Muscle of back (tissue), 11 donors: ENCODE measurements around the gene KCNMA1. TPM values are rescaled to one million over a fixed set of nuclear protein-coding genes. Genes with fewer than 3 reads are reported as not detected.

Source experiments
- DNase-seq, 3 donors: peaks; one replicate each; pipeline versions ENCODE4 v3.0.0 to v3.0.0-alpha.2; 2013
- polyA plus RNA-seq, 10 donors: library from polyadenylated mRNA; unstranded; fragments of 120-200 nt; gene quantifications; one replicate each; pipeline ENCODE4 v1.2.1, GENCODE V29; 2013; ENCODE audit not compliant: insufficient read length in 10 of 10

The KCNMA1 gene
- polyA plus RNA-seq, 10 donors = 13.8 to 20.5 (median 16.2) TPM

DNA sequence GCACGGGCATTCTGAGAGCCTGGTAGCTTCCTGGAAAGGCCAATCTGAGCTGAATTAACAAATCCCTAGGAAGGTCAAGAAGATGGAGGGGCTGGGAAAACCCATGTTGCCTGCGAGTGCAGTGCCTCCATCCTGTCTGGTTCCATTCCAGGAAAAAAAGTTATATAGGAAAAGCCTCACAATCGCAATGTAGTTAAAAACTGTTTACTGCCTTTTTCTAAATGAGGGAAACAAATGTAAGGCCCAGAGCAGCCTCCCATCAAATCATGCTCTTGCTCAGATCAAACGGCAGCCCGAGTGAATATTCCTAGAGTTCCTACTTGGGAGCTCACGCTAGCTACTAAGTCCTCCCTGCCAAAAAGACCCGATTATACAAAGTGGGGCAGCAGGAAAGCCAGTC, 179.9 kb downstream of the KCNMA1 start:
- peak in 1 of 3 donors; percentile 51 for DNase-seq

- no peak for DNase-seq
Measured at GRCh38 chr10:77457266-77457665, 180.3 kb downstream of the KCNMA1 start.

- no peak for DNase-seq
Measured at GRCh38 chr10:77456414-77456813, 181.2 kb downstream of the KCNMA1 start.

- DNase-seq = no peak
Measured at GRCh38 chr10:77455561-77455960, 182.0 kb downstream of the KCNMA1 start.

DNA sequence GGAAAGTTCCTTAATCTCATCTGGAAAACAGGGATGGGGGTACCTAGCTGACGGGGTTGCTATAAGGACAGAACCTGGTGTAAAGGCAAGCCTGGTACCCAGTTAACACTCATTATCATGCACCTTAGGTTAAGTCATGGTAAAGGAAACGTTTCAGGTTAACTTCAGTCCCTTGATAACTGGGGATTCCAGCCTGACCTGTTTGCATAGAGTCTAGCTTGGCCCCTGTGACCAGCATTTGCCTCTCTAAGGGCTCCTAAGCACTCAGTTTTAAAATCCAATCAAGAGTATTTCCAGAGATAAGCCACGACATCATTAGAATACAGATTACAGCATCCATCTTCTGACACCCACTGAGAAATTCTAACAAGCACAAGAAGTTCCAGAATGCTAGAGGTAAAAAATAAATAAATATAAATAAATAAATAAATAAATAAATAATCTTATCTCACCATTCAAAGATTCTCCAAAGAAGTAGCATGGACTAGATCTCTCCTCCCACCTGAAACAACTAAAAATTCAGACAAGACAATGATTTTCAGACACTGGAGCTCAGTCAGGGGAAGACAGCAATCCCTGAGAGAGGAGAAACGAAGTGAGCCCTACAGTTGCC, 184.6 kb downstream of the KCNMA1 start:
- no peak for DNase-seq

DNA sequence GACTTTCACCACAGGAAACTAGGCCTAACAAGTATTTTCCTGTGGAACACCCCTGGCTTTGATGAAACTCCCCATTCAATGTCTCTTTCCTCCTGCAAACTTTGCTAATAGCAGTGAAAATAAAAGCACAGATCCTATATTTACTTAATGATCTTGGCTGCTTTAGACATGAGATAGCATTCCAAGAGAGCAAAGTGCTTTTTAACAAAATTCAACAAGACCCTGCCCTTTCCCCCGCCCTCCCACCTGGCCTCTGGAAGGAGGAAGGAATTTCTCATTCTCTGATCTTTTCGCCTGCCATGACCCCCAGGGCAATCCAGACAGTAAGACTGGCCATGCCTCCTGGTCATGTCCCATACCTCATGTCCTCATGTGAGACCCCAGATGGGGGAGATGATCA, 185.7 kb downstream of the KCNMA1 start:
- DNase-seq = no peak

DNA sequence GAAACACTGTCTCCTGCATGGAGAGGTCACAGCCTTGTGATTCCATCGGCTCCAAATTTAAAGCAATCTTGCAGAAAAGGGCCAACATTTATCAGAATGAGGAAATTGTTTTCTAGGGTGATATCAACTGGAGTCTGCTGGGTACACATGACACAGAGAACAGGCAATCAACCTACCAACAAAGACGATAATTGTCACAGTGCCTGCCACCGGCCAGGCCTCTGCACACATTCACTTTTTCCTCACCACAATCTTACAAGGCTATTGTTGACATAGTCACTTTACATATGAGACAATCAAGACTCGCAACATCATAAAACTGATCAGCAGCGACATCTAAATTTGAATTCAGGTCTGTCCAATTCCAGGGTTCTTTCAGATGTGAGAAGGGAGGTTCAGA, 189.4 kb downstream of the KCNMA1 start:
- no peak for DNase-seq

- DNase-seq = no peak
Measured at GRCh38 chr10:77446700-77447099, 190.9 kb downstream of the KCNMA1 start.

- no peak for DNase-seq
Measured at GRCh38 chr10:77445547-77445946, 192.1 kb downstream of the KCNMA1 start.

- no peak for DNase-seq
Measured at GRCh38 chr10:77444041-77444440, 193.6 kb downstream of the KCNMA1 start.

DNA sequence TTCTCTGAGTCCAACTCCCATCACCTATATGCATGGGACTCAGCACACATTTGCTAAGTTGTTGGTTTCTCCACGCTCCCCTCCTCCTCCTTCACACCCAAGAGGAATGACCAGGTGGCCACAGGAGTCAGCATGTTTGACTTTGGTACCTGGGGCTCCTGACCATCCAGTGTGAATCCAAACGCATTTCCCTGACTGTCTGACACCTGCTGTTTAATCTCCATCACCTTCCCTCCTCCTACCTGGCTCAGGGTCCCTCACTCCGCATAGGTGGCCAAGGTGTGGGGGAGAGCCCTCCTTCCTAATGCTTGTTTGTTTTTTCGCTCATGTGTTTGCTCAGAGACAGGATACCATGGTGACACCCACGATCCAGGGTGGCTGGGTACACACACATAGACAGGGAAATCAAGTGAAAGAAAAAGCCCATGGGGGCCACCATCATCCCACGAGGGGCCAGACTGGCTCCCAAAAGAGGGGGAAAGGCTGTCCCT, 194.9 kb downstream of the KCNMA1 start:
- DNase-seq = no peak

- no peak for DNase-seq
Measured at GRCh38 chr10:77441353-77442166, 196.0 kb downstream of the KCNMA1 start.

GRCh38 chr10:77436257-77436975, 201.2 kb downstream of the KCNMA1 start:
- DNase-seq = no peak

GRCh38 chr10:77433546-77433945, 204.1 kb downstream of the KCNMA1 start:
- DNase-seq = no peak

GRCh38 chr10:77431980-77432797, 205.4 kb downstream of the KCNMA1 start:
- no peak for DNase-seq

GRCh38 chr10:77431209-77431611, 206.4 kb downstream of the KCNMA1 start:
- DNase-seq = no peak

DNA sequence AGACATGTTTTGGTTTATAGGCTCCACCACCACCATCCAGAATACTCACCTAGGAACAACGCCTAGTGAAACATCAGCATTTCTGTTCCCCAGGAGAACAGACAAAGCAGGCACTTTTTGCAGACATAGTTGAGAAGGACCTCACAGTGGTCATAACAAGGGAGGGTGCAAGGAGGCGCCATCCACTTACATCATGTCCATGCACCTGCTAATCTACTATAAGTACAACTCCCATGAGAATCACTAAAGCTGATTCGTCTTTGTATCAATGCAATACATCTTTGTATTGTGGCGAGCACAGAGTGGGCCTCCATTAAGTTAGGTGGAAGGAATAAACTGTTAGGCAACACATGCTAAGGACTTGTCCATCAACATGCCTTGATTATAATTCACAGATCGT, 207.1 kb downstream of the KCNMA1 start:
- no peak for DNase-seq

DNA sequence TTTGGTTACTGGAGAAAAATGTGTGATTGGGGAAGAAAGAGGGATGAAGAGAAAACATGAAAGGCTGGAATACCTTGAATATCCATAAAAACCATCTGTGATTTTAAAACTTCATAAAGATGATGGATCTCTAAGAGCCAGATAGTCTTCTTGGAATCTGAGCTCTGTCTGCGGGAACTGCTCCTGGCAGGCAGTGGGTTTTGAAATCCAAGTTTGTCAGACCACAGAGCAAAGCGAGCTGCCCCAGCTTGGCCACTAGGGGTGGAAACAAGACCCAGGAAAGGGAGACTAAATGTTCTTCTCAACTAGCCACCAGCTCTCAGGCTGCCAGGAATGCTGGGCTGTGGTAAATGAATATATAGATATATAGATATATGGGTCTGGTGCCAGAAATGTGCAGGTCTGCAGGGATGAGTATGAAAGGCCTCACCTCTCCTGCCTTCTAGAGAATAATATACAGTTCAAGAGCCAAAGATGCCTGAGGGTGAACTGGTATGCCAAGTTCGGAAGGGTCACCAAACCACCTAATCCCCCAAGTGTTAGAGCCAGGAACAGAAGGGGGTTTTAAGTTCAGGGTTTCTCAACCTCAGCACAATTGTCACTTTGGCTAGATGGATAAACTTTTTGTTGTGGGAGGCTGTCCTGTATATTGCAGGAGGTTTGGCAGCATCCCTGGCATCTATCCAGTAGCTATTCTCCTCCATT, 208.8 kb downstream of the KCNMA1 start:
- peak; percentile 47 to 65 (median 58) for DNase-seq

- DNase-seq = no peak
Measured at GRCh38 chr10:77424257-77424656, 213.4 kb downstream of the KCNMA1 start.

DNA sequence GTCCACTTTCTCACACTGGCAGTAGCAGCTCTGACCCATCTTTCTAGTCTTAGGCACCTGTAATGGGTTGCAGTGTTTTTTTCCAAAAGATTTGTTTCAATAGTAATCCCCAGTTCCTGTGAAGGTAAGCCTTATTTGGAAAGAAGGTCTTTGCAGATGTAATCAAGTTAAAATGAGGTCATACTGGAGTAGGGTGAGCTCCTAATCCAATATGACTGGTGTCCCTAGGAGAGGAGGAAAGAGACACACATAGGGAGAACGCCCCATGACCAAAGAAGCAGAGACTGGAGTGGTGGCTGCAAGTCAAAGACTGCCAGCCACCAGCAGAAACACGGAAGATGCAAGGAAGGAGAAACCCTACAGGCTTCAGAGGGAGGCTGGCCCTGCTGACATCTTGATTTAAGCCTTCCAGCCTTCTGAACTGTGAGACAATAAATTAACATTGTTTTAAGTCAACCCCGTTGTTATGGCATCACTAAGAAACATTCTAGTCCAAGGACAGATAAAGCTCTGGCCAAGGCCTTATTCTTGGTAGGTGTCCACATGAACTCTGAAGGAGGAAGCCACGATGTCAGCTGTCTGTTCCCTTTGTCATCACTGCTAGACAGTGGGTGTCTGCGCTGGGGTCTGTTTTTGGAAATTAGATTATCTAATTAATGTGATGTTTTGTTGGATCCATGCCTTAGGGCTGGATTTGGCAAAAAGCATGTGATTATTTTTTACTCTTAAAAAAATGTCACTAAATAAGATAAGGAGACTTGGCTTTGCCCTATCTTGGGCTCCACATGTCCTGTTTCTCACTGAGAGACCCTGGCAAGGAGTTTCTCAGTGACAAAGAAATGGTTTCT, 214.9 kb downstream of the KCNMA1 start:
- DNase-seq = no peak
